Regular cardiac myocyte (primary cell): ENCODE data around the gene TCF7. TPM values are rescaled to one million over a fixed set of nuclear protein-coding genes. Genes with fewer than 3 reads are reported as not detected.

Source experiments
- total RNA-seq: library from RNA; depleted of rRNA; stranded (reverse); fragments of >200 nt; gene quantifications from 2 replicates; pipeline ENCODE4 v1.2.3, GENCODE V29; 2014

Gene TCF7
- total RNA-seq: under 0.01 and 0.38 TPM in 2 replicates

DNA sequence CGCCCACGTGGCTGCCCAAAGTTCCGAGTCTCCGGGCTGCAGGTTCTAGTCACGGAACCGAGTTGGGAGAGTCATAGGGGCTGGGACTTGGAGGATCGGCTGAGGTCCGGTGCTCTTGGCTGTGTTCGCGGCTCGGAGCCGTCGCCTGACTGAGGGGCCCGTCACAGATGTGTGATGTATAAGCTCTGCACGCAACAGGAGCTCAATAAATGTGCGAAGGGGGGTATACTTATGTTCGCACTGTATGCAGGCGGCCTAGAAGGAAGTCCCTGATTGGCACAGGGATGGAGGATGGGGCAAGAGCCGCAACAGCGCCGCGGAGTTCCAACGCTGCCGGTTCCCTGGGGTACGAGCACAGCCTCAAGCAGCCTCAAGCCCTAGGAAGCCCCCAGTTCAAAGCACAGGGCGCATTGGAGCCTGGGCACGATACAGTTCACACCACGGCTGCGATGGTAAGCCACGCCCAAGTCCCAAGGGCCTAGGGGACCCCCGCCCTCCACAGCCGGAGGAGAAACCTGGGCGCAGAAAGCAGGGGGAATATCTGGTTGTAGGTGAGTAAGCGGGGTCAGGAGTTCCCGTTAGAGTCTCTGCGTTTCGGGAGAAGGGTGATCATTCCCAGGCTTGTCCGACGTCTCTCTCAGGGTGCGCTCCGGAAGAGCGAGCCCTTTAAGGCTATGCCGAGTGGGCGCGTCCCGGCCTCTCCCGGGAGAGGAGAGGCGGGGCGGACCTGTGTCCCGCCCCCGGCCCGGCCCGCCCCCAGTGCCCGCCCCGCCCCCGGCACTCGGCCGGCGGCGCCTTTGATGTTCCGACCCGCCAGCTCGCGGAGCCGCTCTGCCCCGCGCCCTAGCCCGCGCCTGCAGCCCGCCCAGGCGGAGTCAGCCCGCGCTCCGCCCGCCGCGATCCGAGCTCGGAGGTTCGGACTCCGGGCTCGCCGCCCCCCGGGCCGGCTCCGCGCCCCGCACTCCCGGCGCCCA is at the start of gene TCF7:
TCF7 (plus strand) TSS at position 780 of the 974 bp plus-strand sequence. CDS start 226 bp downstream, outside the sequence.

DNA sequence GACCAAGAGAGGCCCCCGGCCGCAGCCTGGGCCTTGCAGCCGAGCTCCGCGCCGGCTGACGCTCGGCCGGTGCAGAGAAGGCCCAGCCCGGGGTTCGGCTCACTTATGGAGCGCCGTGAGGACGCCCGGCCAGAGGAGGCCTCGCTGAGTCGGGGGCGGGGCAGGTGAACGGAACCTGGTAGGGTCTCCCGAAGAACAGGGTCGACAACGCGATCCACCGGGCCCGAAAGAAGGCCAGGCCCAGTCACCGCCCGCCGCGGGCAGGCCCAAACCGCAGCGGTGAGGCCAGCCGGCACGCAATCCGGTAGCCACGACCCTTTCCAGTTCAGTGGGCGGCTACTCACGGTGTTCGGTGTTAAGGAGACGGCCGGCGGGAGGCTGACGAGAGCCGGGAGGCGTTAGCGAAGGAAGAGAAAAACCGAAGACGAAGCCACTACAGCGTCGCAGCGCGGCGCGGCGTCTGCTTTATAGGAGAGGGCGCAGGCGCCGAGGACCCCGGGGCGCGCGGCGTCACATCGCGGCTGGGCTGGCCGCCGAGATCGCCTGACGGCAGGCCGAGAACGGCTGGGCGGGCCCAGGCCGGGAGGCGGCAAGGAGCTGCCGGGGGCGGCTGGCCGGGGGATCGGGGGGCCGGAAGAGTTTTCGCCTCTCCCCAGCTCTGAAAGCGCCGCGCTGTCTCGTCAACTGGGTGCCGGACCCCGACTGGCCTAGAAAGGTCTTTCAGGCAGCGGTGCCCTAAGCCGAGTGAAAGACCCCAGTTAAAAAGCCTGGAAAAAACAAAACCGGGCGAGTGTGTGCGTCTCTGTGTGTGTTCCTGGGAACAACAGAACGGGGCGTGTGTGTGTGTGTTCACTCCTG is 62.3 kb downstream of the TCF7 start, which contains the start of gene SKP1:
SKP1 (minus strand) TSS at position 440 of the 858 bp plus-strand sequence. CDS start 2,928 bp downstream, outside the sequence.

Other genes with a start within 250 kb of the TCF7 start
- 48.5 and 74.1 TPM in 2 replicates for gene C5orf15, start 146.1 kb upstream of the TCF7 start, total RNA-seq
- gene VDAC1, start 109.7 kb upstream of the TCF7 start, total RNA-seq: 462 and 530 TPM in 2 replicates
- gene SKP1, start 62.3 kb downstream of the TCF7 start, total RNA-seq: 271 and 285 TPM in 2 replicates
- gene PPP2CA, start 111.4 kb downstream of the TCF7 start, total RNA-seq: 64.3 and 157 TPM in 2 replicates